ENCODE results near the gene HNRNPA2B1. TPM values are rescaled to one million over a fixed set of nuclear protein-coding genes. Genes with fewer than 3 reads are reported as not detected.

The HNRNPA2B1 gene
- total RNA-seq = 140 and 169 TPM in 2 replicates

DNA sequence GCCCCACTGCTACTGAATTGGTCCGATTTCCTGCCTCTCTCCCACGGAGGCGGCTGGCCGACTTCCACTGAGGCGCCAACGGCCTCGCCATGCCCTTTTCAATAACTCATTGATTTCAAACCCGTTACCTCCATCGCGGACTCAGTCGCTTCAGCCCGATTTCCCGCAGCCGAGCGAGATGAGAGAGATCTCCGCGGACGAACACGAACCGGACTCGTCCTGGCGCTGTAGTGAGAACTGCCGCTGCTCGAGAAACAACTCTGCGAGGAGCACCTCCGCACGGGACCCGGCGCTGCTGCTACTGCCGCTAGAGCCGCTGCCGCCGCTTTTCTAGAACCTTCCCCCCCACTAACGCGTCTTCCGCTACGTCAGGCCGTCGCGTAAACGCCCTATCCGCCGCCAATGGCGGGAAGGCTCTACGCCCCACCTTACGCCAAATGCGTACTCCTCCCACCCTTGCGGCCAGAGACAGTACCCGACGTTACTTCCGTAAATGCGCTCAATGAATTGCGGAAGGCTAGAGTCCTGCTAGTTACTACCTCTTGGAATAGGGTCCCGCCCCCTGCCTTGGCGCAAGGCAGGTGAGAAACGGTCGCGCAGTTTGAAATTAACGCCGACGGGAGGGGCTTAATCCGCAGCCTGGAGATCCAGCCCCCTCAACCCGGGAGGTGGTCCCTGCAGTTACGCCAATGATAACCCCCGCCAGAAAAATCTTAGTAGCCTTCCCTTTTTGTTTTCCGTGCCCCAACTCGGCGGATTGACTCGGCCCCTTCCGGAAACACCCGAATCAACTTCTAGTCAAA is at the start of gene HNRNPA2B1:
HNRNPA2B1 (minus strand) TSS at position 303 of the 803 bp plus-strand sequence; CDS start at position 134, 169 bp downstream.

DNA sequence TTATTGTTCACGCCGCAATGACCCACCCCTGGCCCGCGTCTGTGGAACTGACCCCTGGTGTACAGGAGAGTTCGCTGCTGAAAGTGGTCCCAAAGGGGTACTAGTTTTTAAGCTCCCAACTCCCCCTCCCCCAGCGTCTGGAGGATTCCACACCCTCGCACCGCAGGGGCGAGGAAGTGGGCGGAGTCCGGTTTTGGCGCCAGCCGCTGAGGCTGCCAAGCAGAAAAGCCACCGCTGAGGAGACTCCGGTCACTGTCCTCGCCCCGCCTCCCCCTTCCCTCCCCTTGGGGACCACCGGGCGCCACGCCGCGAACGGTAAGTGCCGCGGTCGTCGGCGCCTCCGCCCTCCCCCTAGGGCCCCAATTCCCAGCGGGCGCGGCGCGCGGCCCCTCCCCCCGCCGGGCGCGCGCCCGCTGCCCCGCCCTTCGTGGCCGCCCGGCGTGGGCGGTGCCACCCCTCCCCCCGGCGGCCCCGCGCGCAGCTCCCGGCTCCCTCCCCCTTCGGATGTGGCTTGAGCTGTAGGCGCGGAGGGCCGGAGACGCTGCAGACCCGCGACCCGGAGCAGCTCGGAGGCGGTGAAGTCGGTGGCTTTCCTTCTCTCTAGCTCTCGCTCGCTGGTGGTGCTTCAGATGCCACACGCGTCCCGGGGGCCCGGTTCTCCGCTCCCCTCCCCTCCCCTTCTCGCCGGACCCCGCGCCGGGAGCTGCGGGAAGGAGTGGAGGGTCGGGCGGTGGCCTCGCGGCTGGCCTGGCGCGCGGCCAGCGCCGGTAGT is 887 bp upstream of the HNRNPA2B1 start, which contains the start of gene CBX3:
CBX3 (plus strand) TSS at position 499 of the 772 bp plus-strand sequence. CDS start 1,254 bp downstream, outside the sequence.

DNA sequence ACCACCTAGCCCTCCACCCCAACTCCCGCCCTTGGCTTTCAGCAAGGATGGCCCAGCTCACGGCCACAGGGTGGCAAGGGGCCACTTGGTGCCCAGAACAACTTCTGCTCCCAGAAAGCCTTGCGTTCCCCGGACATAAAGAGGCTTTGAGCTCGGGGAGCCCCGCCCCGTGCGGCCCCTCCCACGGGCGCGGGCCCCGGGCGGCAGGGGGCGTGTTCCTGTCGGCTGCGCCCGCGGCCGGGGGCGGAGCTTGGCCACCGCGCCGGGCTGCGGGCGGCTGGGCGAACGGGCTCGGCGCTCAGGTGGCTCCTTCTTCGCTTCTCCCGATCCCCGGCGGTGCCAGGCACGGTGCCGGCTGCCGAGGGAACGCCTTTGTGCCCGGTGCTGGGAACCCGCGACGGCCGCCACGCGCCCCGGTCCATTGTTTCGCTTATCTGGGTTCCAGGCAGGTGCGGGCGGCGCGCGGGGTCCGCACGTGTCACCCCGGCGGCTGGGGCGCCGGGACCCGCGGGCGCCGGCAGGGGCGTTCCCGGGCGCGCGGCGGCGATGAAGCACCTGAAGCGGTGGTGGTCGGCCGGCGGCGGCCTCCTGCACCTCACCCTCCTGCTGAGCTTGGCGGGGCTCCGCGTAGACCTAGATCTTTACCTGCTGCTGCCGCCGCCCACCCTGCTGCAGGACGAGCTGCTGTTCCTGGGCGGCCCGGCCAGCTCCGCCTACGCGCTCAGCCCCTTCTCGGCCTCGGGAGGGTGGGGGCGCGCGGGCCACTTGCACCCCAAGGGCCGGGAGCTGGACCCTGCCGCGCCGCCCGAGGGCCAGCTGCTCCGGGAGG is 48.4 kb downstream of the HNRNPA2B1 start, which contains the start of gene NFE2L3:
NFE2L3 (plus strand) TSS at position 246 of the 829 bp plus-strand sequence; CDS start at position 547, 301 bp downstream.

Other genes with a start within 250 kb of the HNRNPA2B1 start
- gene NFE2L3, start 48.5 kb downstream of the HNRNPA2B1 start, total RNA-seq = 40.2 and 60.8 TPM in 2 replicates
- 147 and 170 TPM in 2 replicates for gene CBX3, start 999 bp upstream of the HNRNPA2B1 start, total RNA-seq
- 0.65 and 2.3 TPM in 2 replicates for gene SNX10, start 91.1 kb upstream of the HNRNPA2B1 start, total RNA-seq